Measurements from ENCODE around the gene PRM1.

PRM1 gene

DNA sequence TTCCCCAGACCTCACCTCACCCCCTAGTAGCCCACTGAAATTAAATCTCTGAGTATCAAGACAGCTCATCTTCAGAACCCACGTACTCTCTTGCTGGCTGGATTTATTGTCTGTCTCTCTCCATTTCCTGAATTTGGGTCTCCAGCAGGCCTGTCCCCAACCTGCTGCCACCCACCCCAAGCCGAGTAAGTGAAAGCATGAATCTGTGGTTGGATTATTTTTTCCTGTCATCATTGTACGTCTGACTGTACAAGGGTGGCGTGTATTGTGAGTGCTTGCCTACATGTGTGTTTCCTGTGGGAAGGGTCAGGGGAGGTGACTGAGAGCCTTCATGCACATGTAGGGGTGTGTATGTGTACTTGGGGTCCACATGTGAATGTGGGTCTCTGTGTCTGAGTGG, 17.4 kb downstream of the PRM1 start:
- no peak for DNase-seq (ENCODE audit: low spot score)

DNA sequence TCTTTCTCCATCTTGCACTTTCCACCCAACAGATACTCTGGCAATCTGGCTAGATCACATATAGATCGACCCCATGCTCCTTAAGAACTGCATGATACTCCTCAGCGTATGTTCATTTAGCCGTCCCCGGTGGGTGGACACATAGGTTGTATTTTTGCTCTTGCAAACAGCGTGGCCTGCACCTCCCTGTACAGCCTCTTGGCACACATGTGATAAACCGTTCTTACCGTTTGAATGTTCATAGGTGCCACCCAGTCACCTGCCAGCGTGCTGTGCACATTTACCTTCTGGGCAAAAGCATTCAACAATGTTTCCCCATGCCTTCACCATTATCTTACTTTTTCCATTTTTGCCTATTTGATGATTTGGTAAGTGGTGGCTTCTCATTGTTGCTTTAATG, 18.2 kb downstream of the PRM1 start:
- TF ChIP-seq, protein P1, sequence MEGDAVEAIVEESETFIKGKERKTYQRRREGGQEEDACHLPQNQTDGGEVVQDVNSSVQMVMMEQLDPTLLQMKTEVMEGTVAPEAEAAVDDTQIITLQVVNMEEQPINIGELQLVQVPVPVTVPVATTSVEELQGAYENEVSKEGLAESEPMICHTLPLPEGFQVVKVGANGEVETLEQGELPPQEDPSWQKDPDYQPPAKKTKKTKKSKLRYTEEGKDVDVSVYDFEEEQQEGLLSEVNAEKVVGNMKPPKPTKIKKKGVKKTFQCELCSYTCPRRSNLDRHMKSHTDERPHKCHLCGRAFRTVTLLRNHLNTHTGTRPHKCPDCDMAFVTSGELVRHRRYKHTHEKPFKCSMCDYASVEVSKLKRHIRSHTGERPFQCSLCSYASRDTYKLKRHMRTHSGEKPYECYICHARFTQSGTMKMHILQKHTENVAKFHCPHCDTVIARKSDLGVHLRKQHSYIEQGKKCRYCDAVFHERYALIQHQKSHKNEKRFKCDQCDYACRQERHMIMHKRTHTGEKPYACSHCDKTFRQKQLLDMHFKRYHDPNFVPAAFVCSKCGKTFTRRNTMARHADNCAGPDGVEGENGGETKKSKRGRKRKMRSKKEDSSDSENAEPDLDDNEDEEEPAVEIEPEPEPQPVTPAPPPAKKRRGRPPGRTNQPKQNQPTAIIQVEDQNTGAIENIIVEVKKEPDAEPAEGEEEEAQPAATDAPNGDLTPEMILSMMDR (IDR thresholded peaks at IDR 0.05; ENCODE audit: extremely low read depth, missing control alignments), result no peak
- no peak for DNase-seq (ENCODE audit: low spot score)

More for the DNA sequence above, 17.4 kb downstream of the PRM1 start:
- TF ChIP-seq, protein P1 (IDR thresholded peaks at IDR 0.05; ENCODE audit: extremely low read depth, missing control alignments), result no peak

DNA sequence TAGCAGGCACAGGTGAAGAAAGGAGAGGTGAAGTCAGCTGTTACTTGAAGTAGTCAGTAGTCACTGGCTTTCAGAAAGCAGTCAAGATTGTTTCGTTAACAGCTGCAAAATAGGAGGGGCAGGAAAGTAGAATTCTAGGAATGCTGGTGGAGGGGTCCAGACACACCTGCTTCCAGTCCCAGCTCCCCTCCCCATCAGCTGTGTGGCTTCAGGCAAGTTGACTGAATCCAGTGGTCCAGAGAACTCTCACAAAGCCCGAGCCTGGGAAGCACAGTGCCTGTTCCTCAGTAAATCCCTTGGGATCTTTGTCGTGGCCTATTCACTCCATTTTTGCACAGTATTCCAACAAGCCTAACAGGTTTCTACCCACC, 20.5 kb downstream of the PRM1 start:
- TF ChIP-seq, protein P1 (IDR thresholded peaks at IDR 0.05; ENCODE audit: extremely low read depth, missing control alignments), result no peak
- no peak for DNase-seq (ENCODE audit: low spot score)

DNA sequence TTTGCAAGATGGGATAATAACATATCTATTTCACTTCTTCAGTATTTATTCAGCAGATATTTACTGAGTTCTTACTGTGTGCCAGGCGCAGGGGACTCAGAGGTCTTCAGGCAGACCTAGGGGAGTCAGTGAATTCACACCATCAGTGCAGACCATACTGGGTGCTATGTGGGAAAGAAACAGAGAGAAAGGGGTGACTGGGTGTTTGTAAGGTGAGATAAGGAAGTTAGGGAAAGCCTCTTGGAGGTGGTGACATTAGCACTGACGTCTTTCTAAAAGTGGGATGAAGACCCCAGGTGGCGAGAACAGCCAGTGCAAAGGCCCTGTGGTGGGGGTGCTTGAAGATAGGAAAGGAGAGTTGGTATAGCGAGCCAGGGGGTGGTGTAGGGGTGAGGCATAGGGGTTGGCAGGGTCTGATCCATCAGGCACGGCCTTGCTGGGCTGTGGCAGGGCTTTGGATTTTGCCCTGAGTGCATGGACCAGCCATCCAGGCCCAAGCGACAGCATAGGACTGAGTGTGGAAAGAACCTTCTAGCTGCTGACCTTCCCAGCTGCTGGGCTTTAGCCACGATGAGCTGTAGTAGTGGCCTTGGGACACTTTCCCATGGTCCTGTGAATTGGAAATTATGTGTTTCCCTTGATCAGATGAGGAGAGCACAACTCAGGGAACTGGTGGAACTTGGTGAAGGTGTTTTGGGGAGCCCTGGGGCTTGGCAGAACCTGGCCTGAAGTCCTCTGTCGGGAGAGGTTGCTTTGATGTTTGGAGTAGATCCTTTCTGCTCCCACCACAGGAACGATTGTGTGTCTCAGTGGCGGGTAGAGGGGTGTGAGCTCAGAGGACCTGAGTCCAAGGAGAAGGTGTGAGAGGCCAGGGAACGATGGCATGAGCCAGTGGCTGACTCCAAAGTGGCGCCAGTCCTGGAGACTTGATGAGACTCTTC, 21.2 kb downstream of the PRM1 start:
- TF ChIP-seq, protein P1 (IDR thresholded peaks at IDR 0.05; ENCODE audit: extremely low read depth, missing control alignments), result no peak

DNA sequence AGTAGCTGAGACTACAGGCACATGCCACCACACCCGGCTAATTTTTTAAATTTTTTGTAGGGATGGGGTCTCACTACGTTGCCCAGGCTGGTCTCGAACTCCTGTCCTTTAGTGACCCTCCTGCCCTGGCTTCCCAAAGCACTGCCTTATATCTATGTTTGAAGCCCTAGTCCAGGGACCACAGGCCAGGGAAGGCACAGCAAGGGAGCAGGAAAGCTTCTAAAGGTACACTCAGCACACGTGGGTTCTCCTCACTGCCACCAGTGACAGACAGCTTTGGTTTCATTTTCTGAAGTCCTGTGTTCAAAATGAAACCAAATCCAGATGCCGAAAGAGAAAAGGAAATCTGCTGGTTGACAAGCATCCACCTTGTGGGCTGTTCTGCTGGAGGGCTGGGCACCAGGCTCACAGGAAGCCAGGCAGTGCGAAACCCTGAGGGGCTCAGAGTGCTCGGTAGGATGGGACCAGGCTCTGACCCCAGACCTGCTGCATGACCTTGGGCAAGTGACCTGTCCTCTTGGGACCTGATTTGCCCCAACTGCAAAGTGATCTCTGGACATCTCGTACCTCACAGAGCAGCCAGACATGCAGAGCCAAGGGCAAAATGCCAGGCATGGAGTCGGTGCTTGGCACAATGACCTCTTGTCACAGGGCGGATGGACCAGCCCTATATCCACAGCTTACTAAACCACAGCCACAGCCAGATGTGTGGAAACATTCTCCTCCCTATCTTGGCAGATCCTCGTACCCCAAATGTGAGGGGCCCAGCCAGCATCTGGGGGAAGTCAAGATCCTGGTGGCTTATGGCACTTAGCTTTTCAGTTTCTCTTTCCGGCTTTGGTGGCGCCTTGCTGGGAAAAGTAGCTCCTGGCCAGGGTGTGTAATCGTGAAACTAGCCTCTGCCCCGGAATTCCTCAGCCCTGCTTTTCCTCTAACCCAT, 22.3 kb downstream of the PRM1 start:
- TF ChIP-seq, protein P1 (IDR thresholded peaks at IDR 0.05; ENCODE audit: extremely low read depth, missing control alignments), result no peak
- peak; percentile 82 for DNase-seq (ENCODE audit: low spot score)

More for the DNA sequence above, 21.2 kb downstream of the PRM1 start:
- no peak for DNase-seq (ENCODE audit: low spot score)

DNA sequence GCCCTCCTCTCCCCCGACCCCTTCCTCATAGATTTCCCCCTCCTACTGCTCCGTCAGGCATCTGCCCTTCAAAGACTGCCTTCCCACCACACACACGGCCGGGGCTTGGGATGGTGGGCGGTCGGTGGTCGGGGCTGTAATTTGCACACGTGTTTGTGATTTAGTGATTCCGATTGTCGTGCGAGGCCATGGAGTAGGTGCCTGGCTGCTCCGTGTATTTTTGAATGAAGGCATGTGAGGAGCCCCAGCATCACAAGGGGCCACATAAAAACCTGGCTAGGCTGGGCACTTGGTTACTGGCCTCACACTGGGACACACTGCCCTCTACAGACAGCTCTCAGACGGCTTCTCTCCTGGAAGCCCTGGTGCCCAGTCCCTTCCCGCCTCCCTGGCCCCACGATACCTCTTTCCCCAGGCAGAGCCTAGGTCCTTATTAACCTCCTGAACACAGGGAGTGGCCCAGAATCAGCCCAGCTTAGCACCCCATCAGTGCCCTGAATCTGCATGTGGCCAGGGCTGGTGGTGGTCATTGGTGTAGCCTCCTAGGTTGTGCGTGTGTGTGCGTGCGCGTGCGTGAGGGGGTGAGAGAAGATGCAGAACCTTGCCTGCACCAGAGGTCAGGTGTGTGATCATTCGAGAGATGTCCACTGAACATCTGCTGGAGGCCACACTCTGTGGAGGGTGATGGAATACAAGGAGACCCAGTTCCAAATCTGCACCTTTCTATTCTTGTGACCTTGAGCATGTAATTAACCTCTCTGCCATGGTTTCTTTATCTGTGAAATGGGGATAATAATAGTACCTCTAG, 23.8 kb downstream of the PRM1 start:
- TF ChIP-seq, protein P1 (IDR thresholded peaks at IDR 0.05; ENCODE audit: extremely low read depth, missing control alignments), result peak; percentile 68
- DNase-seq (ENCODE audit: low spot score), result peak; percentile 77
